Stromal cell of bone marrow (primary cell): ENCODE measurements around the gene HCFC1R1.

ENCODE experiments used
- DNase-seq: peaks from one replicate; pipeline ENCODE4 v3.0.0-alpha.2; 2012; ENCODE audit warnings: low read depth

The HCFC1R1 gene

GRCh38 chr16:3019594-3020246 is 4.0 kb downstream of the HCFC1R1 start:
- DNase-seq: no peak

GRCh38 chr16:3017794-3018506 is 5.8 kb downstream of the HCFC1R1 start, which contains the start of gene CLDN6:
Gene CLDN6 (minus strand): TSS chr16:3018183. CDS start chr16:3016021, 2,162 bp downstream.
- no peak for DNase-seq

- DNase-seq: no peak
Observed at GRCh38 chr16:3017344-3017743, 6.4 kb downstream of the HCFC1R1 start.

- DNase-seq: no peak
Observed at GRCh38 chr16:3015865-3016521, 7.7 kb downstream of the HCFC1R1 start.

GRCh38 chr16:3014971-3015370 is 8.8 kb downstream of the HCFC1R1 start:
- no peak for DNase-seq

- no peak for DNase-seq
Observed at GRCh38 chr16:3013998-3014690, 9.6 kb downstream of the HCFC1R1 start.

- no peak for DNase-seq
Observed at GRCh38 chr16:3013491-3013951, 10.2 kb downstream of the HCFC1R1 start.

GRCh38 chr16:3012828-3013420 is 10.8 kb downstream of the HCFC1R1 start, which contains the start of gene CLDN9:
Gene CLDN9 (plus strand): TSS chr16:3012923. CDS start chr16:3013363, 440 bp downstream.
- DNase-seq: no peak

- DNase-seq: no peak
Observed at GRCh38 chr16:3012246-3012645, 11.5 kb downstream of the HCFC1R1 start.

GRCh38 chr16:3010510-3010909 is 13.2 kb downstream of the HCFC1R1 start:
- no peak for DNase-seq

GRCh38 chr16:3009568-3010390 is 14.0 kb downstream of the HCFC1R1 start:
- no peak for DNase-seq

- no peak for DNase-seq
Observed at GRCh38 chr16:3008690-3009037, 15.1 kb downstream of the HCFC1R1 start.

GRCh38 chr16:3007957-3008689 is 15.6 kb downstream of the HCFC1R1 start:
- no peak for DNase-seq

- DNase-seq: no peak
Observed at GRCh38 chr16:3007059-3007956, 16.4 kb downstream of the HCFC1R1 start.

GRCh38 chr16:3004781-3005284 is 18.9 kb downstream of the HCFC1R1 start:
- DNase-seq: no peak

GRCh38 chr16:3004319-3004718 is 19.4 kb downstream of the HCFC1R1 start:
- DNase-seq: no peak

GRCh38 chr16:3003582-3004270 is 20.0 kb downstream of the HCFC1R1 start:
- peak; percentile 96 for DNase-seq

GRCh38 chr16:3001316-3001715 is 22.4 kb downstream of the HCFC1R1 start:
- no peak for DNase-seq
